ENCODE measurements around the gene PGAP6. TPM values are rescaled to one million over a fixed set of nuclear protein-coding genes. Genes with fewer than 3 reads are reported as not detected.

The PGAP6 gene
- total and polyA plus RNA-seq, 2 of the 13 experiments (the other 11 are each of a cell fraction or from before 2014, with no cell fraction given), result 52.7 to 136 TPM

- H3K27ac ChIP-seq (ENCODE audit: extremely low read length, insufficient read depth, low read length), result no peak overlapping the region
- H3K27me3 ChIP-seq (ENCODE audit: control insufficient read depth in 1 of 2, insufficient read depth in 2 of 2, low read length in 2 of 2), result no peaks in the 10 kb centered on the region; a peak in 1 of 5 replicates
- BruUV-seq (replicated peaks), result no TSS peak
- in situ Hi-C loops (cut with HindIII; ENCODE audit: extremely low pct_ligation_motif_present, low pct_unique_long_range_greater_than_20kb), result no loop called here
- ATAC-seq (0 out of 3 replicates have a peak, but pooled peaks have one; percentile 14), DNase-seq (ENCODE audit: low spot score) (no peak), FAIRE-seq (no peak)
- CTCF ChIA-PET (ENCODE audit: low intra/inter-chr PET ratio, low total read pairs), result no interaction called here
- peaks cover 16% of the 10 kb centered on the region for H4K20me1 ChIP-seq (ENCODE audit: insufficient read depth, low read length)
- intact Hi-C loops (cut with micrococcal nuclease; ENCODE audit: unreplicated experiment), result no loop called here
- H3K79me2 ChIP-seq (ENCODE audit: insufficient read depth, low read length), result peaks cover 46% of the 10 kb centered on the region
- H3K9ac ChIP-seq (ENCODE audit: insufficient read depth, low read depth, low read length), result peak overlapping the region; percentile 72
- POLR2A ChIA-PET, result interaction anchor here (1.3 to 2.7 kb wide), 3 partner anchors 16 to 48 kb away, joined by 3 to 14 read pairs (median 10); no protein-coding TSS in a partner anchor
- no peaks in the 10 kb centered on the region for H3K9me3 ChIP-seq (ENCODE audit: low read length)
- H3K4me2 ChIP-seq (ENCODE audit: low read depth, low read length), result peak overlapping the region; percentile 78
- WGBS (ENCODE audit: low lambda C conversion rate), result 0% methylated on average over 18 of the region's 97 CpGs
- H3K4me3 ChIP-seq (replicated peaks in 1 of 3; ENCODE audit: insufficient read depth in 1 of 3, low read depth in 2 of 3, low read length in 3 of 3), result peak overlapping the region; percentile 63 to 95 (median 87)
- H3K36me3 ChIP-seq (replicated peaks in 1 of 2; ENCODE audit: control insufficient read depth in 1 of 2, insufficient read depth in 2 of 2, low read length in 2 of 2), result no peaks in the 10 kb centered on the region; a peak in 1 of 5 replicates
- no peak overlapping the region for H2AFZ ChIP-seq (ENCODE audit: low read length)
- peaks cover 60% of the 10 kb centered on the region for H3K4me1 ChIP-seq (ENCODE audit: insufficient read depth, low read length)
- peak; percentile 48 for TF ChIP-seq SALL1 (CRISPR knock-in tag; IDR thresholded peaks at IDR 0.05)
- TF ChIP-seq ZNF580 (CRISPR knock-in tag; IDR thresholded peaks at IDR 0.05; ENCODE audit: borderline replicate concordance, low read depth), result 0 out of 2 replicates have a peak, but pooled peaks have one; percentile 31
- TF ChIP-seq ZC3H4 (CRISPR knock-in tag; IDR thresholded peaks at IDR 0.05; ENCODE audit: borderline replicate concordance), result no peak
- no peak for TF ChIP-seq ZNF451 (CRISPR knock-in tag; IDR thresholded peaks at IDR 0.05)
- TF ChIP-seq ARID4A (CRISPR knock-in tag; IDR thresholded peaks at IDR 0.05; ENCODE audit: borderline replicate concordance), result peak; percentile 56
- no peak for TF ChIP-seq MAZ (IDR thresholded peaks at IDR 0.05; ENCODE audit: borderline replicate concordance, low read depth, low read length)
- 0 out of 2 replicates have a peak, but pooled peaks have one; percentile 31 for TF ChIP-seq MAZ (CRISPR knock-in tag; IDR thresholded peaks at IDR 0.05; ENCODE audit: low read depth)
- no peak for TF ChIP-seq MAFK (conservative IDR thresholded peaks at IDR 0.05 in 1 of 2, IDR thresholded peaks at IDR 0.05 in 1 of 2; ENCODE audit: low read length in 2 of 2)
- peak; percentile 19; the same call in 1 of the 2 replicates for TF ChIP-seq ZFY (CRISPR knock-in tag; IDR thresholded peaks at IDR 0.05)
- no peak for TF ChIP-seq BORCS8-MEF2B (CRISPR knock-in tag; IDR thresholded peaks at IDR 0.05)
- TF ChIP-seq AGO2 (optimal IDR thresholded peaks at IDR 0.05; ENCODE audit: low read depth, low read length), result peak; percentile 77
- no peak for TF ChIP-seq TCF7 (IDR thresholded peaks at IDR 0.05; ENCODE audit: low read depth)
- no peak for TF ChIP-seq AGO1 (IDR thresholded peaks at IDR 0.05; ENCODE audit: low read depth, low read length, poor library complexity, severe bottlenecking)
- TF ChIP-seq TCF12 (IDR thresholded peaks at IDR 0.05), result no peak
- 0 out of 2 replicates have a peak, but pooled peaks have one; percentile 52 for TF ChIP-seq TCF12 (CRISPR knock-in tag; IDR thresholded peaks at IDR 0.05)
- no peak for TF ChIP-seq ZNF598 (CRISPR knock-in tag; IDR thresholded peaks at IDR 0.05; ENCODE audit: borderline replicate concordance)
- TF ChIP-seq ZNF777 (CRISPR knock-in tag; IDR thresholded peaks at IDR 0.05), result peak; percentile 54
- 0 out of 2 replicates have a peak, but pooled peaks have one; percentile 15 for TF ChIP-seq ZBTB38 (CRISPR knock-in tag; IDR thresholded peaks at IDR 0.05)
- TF ChIP-seq RXRA (CRISPR knock-in tag; IDR thresholded peaks at IDR 0.05), result peak; percentile 36; the same call in 1 of the 2 replicates
- peak; percentile 81 for TF ChIP-seq KMT2A (CRISPR knock-in tag; IDR thresholded peaks at IDR 0.05)
- no peak for TF ChIP-seq SATB2 (CRISPR knock-in tag; IDR thresholded peaks at IDR 0.05)
Measured at GRCh38 chr16:426115-426905, 44.5 kb upstream of the PGAP6 start.
